HepG2 (cell line): ENCODE results near the gene ALB. TPM values are rescaled to one million over a fixed set of nuclear protein-coding genes. Genes with fewer than 3 reads are reported as not detected.

ENCODE experiments used
- HNF1B ChIP-seq: sonication (generic); formaldehyde crosslinking; IDR thresholded peaks from 2 replicates; pipeline ENCODE4 v1.5.1; 2020; ENCODE audit warnings: mild to moderate bottlenecking, moderate library complexity, missing genetic modification reagents
- LCORL ChIP-seq, 2 experiments: fragments of 450-650 bp in 1 of 2; sonication (generic) in 1 of 2; formaldehyde crosslinking in 1 of 2; IDR thresholded peaks; 2 replicates each; pipeline versions ENCODE4 v1.5.0 to v1.6.1; 2017 to 2020; ENCODE audit warnings: antibody characterized with exemption in 1 of 2, missing genetic modification reagents in 1 of 2
- MTA3 ChIP-seq: sonication (generic); formaldehyde crosslinking; IDR thresholded peaks from 2 replicates; pipeline ENCODE4 v1.4.0; 2020; ENCODE audit warnings: missing genetic modification reagents
- MTF2 ChIP-seq: sonication (generic); formaldehyde crosslinking; IDR thresholded peaks from 2 replicates; pipeline ENCODE4 v1.5.0; 2020; ENCODE audit warnings: missing genetic modification reagents, borderline replicate concordance
- MXD3 ChIP-seq: IDR thresholded peaks from 2 replicates; pipeline ENCODE4 v1.6.1; 2016; ENCODE audit warnings: mild to moderate bottlenecking, missing biosample characterization, missing genetic modification reagents
- NR0B2 ChIP-seq: sonication (generic); formaldehyde crosslinking; IDR thresholded peaks from 2 replicates; pipeline ENCODE4 v1.4.0; 2020; ENCODE audit warnings: mild to moderate bottlenecking, missing genetic modification reagents
- SAFB2 ChIP-seq: sonication (generic); formaldehyde crosslinking; IDR thresholded peaks from 2 replicates; pipeline ENCODE4 v1.5.1; 2020; ENCODE audit warnings: missing genetic modification reagents, low read depth, mild to moderate bottlenecking, borderline replicate concordance
- SALL2 ChIP-seq: sonication (generic); formaldehyde crosslinking; IDR thresholded peaks from 2 replicates; pipeline ENCODE4 v1.8.1; 2023; ENCODE audit warnings: mild to moderate bottlenecking, missing genetic modification reagents, inconsistent platforms
- SETDB1 ChIP-seq: sonication (generic); formaldehyde crosslinking; IDR thresholded peaks from 2 replicates; pipeline ENCODE4 v1.5.1; 2020; ENCODE audit warnings: missing genetic modification reagents, mild to moderate bottlenecking, borderline replicate concordance
- SIX1 ChIP-seq: sonication (generic); formaldehyde crosslinking; IDR thresholded peaks from 2 replicates; pipeline ENCODE4 v1.4.0; 2020; ENCODE audit warnings: missing genetic modification reagents, borderline replicate concordance
- SP140L ChIP-seq: sonication (generic); formaldehyde crosslinking; IDR thresholded peaks from 2 replicates; pipeline ENCODE4 v1.4.0; 2020; ENCODE audit warnings: missing genetic modification reagents, borderline replicate concordance
- TEAD2 ChIP-seq: sonication (generic); formaldehyde crosslinking; IDR thresholded peaks from 2 replicates; pipeline ENCODE4 v1.9.0; 2021; ENCODE audit warnings: missing genetic modification reagents
- THRA ChIP-seq: sonication (generic); formaldehyde crosslinking; IDR thresholded peaks from 2 replicates; pipeline ENCODE4 v1.4.0; 2020; ENCODE audit warnings: missing genetic modification reagents, borderline replicate concordance
- YEATS2 ChIP-seq: sonication (generic); formaldehyde crosslinking; IDR thresholded peaks from 2 replicates; pipeline ENCODE4 v1.4.0; 2020; ENCODE audit warnings: missing genetic modification reagents, borderline replicate concordance
- ZFP41 ChIP-seq: sonication (generic); formaldehyde crosslinking; IDR thresholded peaks from 2 replicates; pipeline ENCODE4 v1.4.0; 2020; ENCODE audit warnings: mild to moderate bottlenecking, missing genetic modification reagents, borderline replicate concordance
- ZNF557 ChIP-seq: sonication (generic); formaldehyde crosslinking; IDR thresholded peaks from 2 replicates; pipeline ENCODE4 v1.4.0; 2020; ENCODE audit warnings: missing genetic modification reagents
- ZNF703 ChIP-seq: sonication (generic); formaldehyde crosslinking; IDR thresholded peaks from 2 replicates; pipeline ENCODE4 v1.5.1; 2020; ENCODE audit warnings: missing genetic modification reagents, mild to moderate bottlenecking, moderate library complexity, borderline replicate concordance
- polyA plus RNA-seq, 8 experiments: library from polyadenylated mRNA; depleted of rRNA in 3 of 8; stranded (reverse) in 7 of 8; unstranded in 1 of 8; fragments of >200 nt; fragmentation: Illumina TruSeq in 4 of 8; extraction: Trizol in 4 of 8; gene quantifications; 2 replicates each; pipeline versions ENCODE4 v1.2.1 to v1.2.3, GENCODE V29; 2011 to 2016; ENCODE audit warnings: low read depth in 4 of 8, missing spikeins in 1 of 8, mixed read lengths in 1 of 8; ENCODE audit not compliant: insufficient read depth in 1 of 8
- total RNA-seq, 5 experiments: library from RNA; depleted of rRNA; stranded (reverse); fragments of >200 nt; fragmentation: Illumina TruSeq; extraction: Trizol; gene quantifications; 2 replicates each; pipeline ENCODE4 v1.2.3, GENCODE V29; 2016; ENCODE audit warnings: low read depth in 1 of 5
- TF ChIP-seq, protein P1 (sequence below): sonication (generic); formaldehyde crosslinking; IDR thresholded peaks from 2 replicates; pipeline ENCODE4 v1.8.1; 2023; ENCODE audit warnings: mild to moderate bottlenecking, moderate library complexity, missing genetic modification reagents
- TF ChIP-seq, protein P2 (sequence below): IDR thresholded peaks from 2 replicates; pipeline ENCODE4 v1.6.1; 2016; ENCODE audit warnings: low read depth, missing genetic modification reagents, missing compliant biosample characterization

The ALB gene
- total and polyA plus RNA-seq, 2 of the 13 experiments (the other 11 are each of a cell fraction or from before 2014, with no cell fraction given): 22,259 to 22,625 TPM

GRCh38 chr4:73434311-73434710 is 30.2 kb downstream of the ALB start (continued):
- no peak for TF ChIP-seq LCORL (IDR thresholded peaks at IDR 0.05)
- TF ChIP-seq LCORL (CRISPR knock-in tag; IDR thresholded peaks at IDR 0.05): no peak
- no peak for TF ChIP-seq ZFP41 (CRISPR knock-in tag)
- no peak for TF ChIP-seq ZNF557 (CRISPR knock-in tag)
- no peak for TF ChIP-seq SALL2 (CRISPR knock-in tag)
- TF ChIP-seq ZNF703: no peak
- TF ChIP-seq SETDB1: no peak
- TF ChIP-seq NR0B2 (CRISPR knock-in tag): no peak
- no peak for TF ChIP-seq YEATS2 (CRISPR knock-in tag)
- no peak for TF ChIP-seq TEAD2 (CRISPR knock-in tag)
- TF ChIP-seq, protein P1, sequence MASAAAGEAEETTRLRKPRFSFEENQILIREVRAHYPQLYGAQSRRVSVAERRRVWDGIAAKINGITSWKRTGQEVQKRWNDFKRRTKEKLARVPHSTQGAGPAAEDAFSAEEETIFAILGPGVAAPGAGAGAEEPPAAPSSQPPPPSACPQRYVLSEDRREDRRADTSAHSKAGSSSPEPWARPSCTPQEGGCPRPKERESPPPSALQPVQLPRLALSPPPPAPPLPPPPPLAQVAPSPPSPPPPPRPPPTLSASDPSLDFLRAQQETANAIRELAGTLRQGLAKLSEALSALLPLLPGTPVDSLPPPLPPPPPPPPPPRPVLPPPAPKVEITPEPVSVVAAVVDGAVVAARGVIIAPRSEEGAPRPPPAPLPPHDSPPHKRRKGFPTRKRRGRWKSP (CRISPR knock-in tag): no peak
- TF ChIP-seq, protein P2, sequence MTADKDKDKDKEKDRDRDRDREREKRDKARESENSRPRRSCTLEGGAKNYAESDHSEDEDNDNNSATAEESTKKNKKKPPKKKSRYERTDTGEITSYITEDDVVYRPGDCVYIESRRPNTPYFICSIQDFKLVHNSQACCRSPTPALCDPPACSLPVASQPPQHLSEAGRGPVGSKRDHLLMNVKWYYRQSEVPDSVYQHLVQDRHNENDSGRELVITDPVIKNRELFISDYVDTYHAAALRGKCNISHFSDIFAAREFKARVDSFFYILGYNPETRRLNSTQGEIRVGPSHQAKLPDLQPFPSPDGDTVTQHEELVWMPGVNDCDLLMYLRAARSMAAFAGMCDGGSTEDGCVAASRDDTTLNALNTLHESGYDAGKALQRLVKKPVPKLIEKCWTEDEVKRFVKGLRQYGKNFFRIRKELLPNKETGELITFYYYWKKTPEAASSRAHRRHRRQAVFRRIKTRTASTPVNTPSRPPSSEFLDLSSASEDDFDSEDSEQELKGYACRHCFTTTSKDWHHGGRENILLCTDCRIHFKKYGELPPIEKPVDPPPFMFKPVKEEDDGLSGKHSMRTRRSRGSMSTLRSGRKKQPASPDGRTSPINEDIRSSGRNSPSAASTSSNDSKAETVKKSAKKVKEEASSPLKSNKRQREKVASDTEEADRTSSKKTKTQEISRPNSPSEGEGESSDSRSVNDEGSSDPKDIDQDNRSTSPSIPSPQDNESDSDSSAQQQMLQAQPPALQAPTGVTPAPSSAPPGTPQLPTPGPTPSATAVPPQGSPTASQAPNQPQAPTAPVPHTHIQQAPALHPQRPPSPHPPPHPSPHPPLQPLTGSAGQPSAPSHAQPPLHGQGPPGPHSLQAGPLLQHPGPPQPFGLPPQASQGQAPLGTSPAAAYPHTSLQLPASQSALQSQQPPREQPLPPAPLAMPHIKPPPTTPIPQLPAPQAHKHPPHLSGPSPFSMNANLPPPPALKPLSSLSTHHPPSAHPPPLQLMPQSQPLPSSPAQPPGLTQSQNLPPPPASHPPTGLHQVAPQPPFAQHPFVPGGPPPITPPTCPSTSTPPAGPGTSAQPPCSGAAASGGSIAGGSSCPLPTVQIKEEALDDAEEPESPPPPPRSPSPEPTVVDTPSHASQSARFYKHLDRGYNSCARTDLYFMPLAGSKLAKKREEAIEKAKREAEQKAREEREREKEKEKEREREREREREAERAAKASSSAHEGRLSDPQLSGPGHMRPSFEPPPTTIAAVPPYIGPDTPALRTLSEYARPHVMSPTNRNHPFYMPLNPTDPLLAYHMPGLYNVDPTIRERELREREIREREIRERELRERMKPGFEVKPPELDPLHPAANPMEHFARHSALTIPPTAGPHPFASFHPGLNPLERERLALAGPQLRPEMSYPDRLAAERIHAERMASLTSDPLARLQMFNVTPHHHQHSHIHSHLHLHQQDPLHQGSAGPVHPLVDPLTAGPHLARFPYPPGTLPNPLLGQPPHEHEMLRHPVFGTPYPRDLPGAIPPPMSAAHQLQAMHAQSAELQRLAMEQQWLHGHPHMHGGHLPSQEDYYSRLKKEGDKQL (CRISPR knock-in tag): no peak
- no peak for TF ChIP-seq MTF2 (CRISPR knock-in tag)
- no peak for TF ChIP-seq SAFB2 (CRISPR knock-in tag)
- TF ChIP-seq MXD3 (CRISPR knock-in tag): no peak
- TF ChIP-seq MTA3 (CRISPR knock-in tag): no peak
- TF ChIP-seq HNF1B (CRISPR knock-in tag): no peak
- TF ChIP-seq SP140L (CRISPR knock-in tag): no peak
- 0 out of 2 replicates have a peak, but pooled peaks have one; percentile 28 for TF ChIP-seq SIX1 (CRISPR knock-in tag)
- TF ChIP-seq THRA: no peak
